Measurements from ENCODE around the gene CRAMP1.

CRAMP1 gene

DNA sequence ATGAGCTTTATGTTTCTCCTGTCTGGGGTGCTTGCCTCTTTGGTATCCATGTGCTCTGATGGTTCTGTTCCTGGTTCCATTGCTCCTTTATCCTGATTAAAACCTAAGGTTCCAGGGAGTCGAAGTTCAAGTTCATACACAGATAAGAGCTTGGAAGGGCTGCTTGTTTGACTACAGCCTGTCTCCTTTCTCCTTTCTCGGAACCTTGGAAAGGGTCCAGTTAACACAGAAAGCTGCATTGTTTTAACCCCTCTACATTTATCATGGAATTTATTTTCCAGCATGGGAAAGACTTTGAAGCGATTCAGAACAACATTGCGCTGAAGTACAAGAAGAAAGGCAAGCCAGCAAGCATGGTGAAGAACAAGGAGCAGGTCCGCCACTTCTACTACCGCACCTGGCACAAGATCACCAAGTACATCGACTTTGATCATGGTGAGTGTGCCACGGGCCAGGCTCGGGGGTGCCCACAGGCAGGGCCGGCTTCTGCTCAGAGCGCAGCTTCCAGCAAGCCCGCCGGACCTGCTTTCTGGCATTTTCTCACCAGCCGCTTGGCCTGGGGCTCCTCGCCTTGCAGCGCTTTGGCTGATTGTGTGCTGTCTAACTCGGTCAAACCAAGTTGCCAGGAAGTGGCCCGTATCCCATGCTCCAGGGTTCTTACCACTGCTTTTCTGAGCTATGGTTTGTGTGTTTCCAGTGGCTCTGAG, 19.9 kb downstream of the CRAMP1 start:
- H3K4me3 ChIP-seq (ENCODE audit: low read depth, low read length) = no peak overlapping the region
- no peak for TF ChIP-seq CTCF (IDR thresholded peaks at IDR 0.05; ENCODE audit: borderline replicate concordance, insufficient read depth, low read depth, low read length)

DNA sequence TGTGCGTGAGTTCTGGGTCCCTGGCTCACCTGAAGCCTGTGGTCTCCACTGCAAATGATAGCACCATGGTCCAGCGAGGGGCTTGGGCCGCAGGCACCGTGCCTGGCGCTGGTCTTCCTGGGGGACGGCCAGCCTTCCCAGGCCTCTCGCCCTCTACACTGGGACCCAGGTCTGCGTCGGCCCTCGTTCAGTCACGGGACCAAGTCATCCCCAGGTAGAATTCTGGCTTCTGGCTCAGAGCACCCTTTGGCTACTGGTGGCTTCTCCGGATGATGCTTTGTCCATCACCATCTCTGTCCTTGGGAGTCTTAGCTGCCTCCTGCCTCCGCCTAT, 20.4 kb downstream of the CRAMP1 start:
- TF ChIP-seq CTCF (IDR thresholded peaks at IDR 0.05; ENCODE audit: borderline replicate concordance, insufficient read depth, low read depth, low read length) = no peak

DNA sequence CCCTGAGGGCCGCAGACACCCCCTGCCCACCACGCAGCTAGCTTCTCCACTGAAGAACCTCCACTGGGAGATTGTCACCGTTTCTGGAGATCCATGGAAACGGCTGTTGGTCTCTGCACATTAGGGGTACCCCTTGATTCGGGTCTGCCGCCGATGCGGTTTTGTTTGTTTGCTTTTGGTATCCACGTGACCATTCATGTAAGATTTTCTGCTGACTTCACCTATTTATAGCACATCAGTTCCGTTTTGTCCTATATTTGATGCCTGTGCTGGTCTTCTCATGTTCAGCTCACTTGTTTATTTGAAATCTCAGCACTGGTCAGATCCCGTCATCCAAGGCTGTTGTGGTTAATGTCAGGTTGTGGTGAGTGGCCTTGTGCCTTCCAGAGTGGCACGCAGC, 21.1 kb downstream of the CRAMP1 start:
- TF ChIP-seq CTCF (IDR thresholded peaks at IDR 0.05; ENCODE audit: borderline replicate concordance, insufficient read depth, low read depth, low read length) = no peak
- H3K4me3 ChIP-seq (ENCODE audit: low read depth, low read length) = no peak overlapping the region

More for the DNA sequence above, 20.4 kb downstream of the CRAMP1 start:
- H3K4me3 ChIP-seq (ENCODE audit: low read depth, low read length) = no peak overlapping the region

- no peak for TF ChIP-seq CTCF (IDR thresholded peaks at IDR 0.05; ENCODE audit: borderline replicate concordance, insufficient read depth, low read depth, low read length)
- H3K4me3 ChIP-seq (ENCODE audit: low read depth, low read length) = no peak overlapping the region
These were observed 22.4 kb downstream of the CRAMP1 start for GRCh38 chr16:1634541-1634940.

GRCh38 chr16:1635070-1635469, 22.9 kb downstream of the CRAMP1 start:
- TF ChIP-seq CTCF (IDR thresholded peaks at IDR 0.05; ENCODE audit: borderline replicate concordance, insufficient read depth, low read depth, low read length) = no peak
- no peak overlapping the region for H3K4me3 ChIP-seq (ENCODE audit: low read depth, low read length)

DNA sequence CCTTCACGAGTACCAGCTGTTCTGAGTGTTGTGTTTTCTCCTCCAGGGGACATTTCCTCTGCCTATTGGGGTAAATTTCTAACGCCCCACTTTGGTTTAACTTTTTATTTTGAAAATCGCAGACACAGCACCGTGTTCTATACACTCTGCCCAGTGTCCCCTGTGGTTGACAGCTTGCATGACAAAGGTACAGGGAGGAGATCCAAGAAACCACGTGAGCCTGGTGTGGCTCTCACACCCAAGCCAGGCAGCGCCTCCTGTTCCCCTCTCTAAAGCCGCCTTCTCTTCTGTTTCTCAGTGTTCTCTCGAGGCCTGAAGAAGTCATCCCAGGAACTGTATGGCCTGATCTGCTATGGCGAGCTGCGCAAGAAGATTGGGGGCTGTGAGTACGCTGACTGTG, 25.4 kb downstream of the CRAMP1 start:
- no peak overlapping the region for H3K4me3 ChIP-seq (ENCODE audit: low read depth, low read length)
- TF ChIP-seq CTCF (IDR thresholded peaks at IDR 0.05; ENCODE audit: borderline replicate concordance, insufficient read depth, low read depth, low read length) = no peak

GRCh38 chr16:1638757-1639156, 26.6 kb downstream of the CRAMP1 start:
- no peak for TF ChIP-seq CTCF (IDR thresholded peaks at IDR 0.05; ENCODE audit: borderline replicate concordance, insufficient read depth, low read depth, low read length)
- no peak overlapping the region for H3K4me3 ChIP-seq (ENCODE audit: low read depth, low read length)

Data from GM12875 (cell line).